Hepatocyte (in vitro differentiated cells): ENCODE data around the gene EXOC6.

Experiments used
- CTCF ChIP-seq: fragments of 200-600 bp; sonication (generic); IDR thresholded peaks from 2 replicates; pipeline ENCODE4 v1.5.1; 2016; ENCODE audit warnings: antibody characterized with exemption, mild to moderate bottlenecking; ENCODE audit not compliant: poor library complexity
- EZH2 ChIP-seq: fragments of 200-600 bp; sonication (generic); IDR thresholded peaks from 2 replicates; pipeline ENCODE4 v1.6.1; 2016; ENCODE audit warnings: antibody characterized with exemption, mild to moderate bottlenecking, borderline replicate concordance

- TF ChIP-seq CTCF, result no peak
- TF ChIP-seq EZH2, result no peak
Measured at GRCh38 chr10:92942226-92942625, 93.9 kb downstream of the EXOC6 start.
